ENCODE results near the gene NPFF.

DNA sequence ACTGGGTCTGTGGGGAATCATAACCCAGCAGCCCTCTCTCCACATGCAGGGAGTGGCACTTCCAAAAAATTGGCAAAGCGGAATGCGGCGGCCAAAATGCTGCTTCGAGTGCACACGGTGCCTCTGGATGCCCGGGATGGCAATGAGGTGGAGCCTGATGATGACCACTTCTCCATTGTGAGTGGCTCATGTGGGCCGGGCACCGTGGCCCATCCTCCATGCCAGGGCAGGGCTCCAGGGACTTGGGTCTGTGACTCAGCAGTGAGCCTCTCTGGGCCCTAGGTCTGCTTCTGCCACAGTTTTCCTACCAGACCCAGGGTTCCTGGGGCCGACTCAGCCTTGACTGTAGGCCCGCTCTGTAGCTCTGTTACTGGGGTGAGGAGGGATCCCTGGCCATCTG, 2.2 kb downstream of the NPFF start:
- TF ChIP-seq SREBF2 (IDR thresholded peaks at IDR 0.05; ENCODE audit: low read length) (no peak), POLR2AphosphoS2 (IDR thresholded peaks at IDR 0.05; ENCODE audit: low read depth, low read length) (no peak), POLR2AphosphoS5 (IDR thresholded peaks at IDR 0.05; ENCODE audit: low read length) (no peak), IRF4 (IDR thresholded peaks at IDR 0.05; ENCODE audit: low read depth, low read length) (no peak), NFYB (IDR thresholded peaks at IDR 0.05; ENCODE audit: insufficient read depth, low read depth, low read length) (no peak), MTA2 (IDR thresholded peaks at IDR 0.05; ENCODE audit: low read depth) (no peak), SMC3 (IDR thresholded peaks at IDR 0.05; ENCODE audit: borderline replicate concordance, low read length) (no peak), PAX5 (IDR thresholded peaks at IDR 0.05; ENCODE audit: borderline replicate concordance, low read depth, low read length) (no peak), STAT1 (conservative IDR thresholded peaks at IDR 0.05) (no peak), SIN3A (IDR thresholded peaks at IDR 0.05; ENCODE audit: low read depth, low read length) (no peak)
- TF ChIP-seq, protein P1, sequence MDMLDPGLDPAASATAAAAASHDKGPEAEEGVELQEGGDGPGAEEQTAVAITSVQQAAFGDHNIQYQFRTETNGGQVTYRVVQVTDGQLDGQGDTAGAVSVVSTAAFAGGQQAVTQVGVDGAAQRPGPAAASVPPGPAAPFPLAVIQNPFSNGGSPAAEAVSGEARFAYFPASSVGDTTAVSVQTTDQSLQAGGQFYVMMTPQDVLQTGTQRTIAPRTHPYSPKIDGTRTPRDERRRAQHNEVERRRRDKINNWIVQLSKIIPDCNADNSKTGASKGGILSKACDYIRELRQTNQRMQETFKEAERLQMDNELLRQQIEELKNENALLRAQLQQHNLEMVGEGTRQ (IDR thresholded peaks at IDR 0.05; ENCODE audit: borderline replicate concordance, low read depth, low read length), result no peak
- TF ChIP-seq, protein P2, sequence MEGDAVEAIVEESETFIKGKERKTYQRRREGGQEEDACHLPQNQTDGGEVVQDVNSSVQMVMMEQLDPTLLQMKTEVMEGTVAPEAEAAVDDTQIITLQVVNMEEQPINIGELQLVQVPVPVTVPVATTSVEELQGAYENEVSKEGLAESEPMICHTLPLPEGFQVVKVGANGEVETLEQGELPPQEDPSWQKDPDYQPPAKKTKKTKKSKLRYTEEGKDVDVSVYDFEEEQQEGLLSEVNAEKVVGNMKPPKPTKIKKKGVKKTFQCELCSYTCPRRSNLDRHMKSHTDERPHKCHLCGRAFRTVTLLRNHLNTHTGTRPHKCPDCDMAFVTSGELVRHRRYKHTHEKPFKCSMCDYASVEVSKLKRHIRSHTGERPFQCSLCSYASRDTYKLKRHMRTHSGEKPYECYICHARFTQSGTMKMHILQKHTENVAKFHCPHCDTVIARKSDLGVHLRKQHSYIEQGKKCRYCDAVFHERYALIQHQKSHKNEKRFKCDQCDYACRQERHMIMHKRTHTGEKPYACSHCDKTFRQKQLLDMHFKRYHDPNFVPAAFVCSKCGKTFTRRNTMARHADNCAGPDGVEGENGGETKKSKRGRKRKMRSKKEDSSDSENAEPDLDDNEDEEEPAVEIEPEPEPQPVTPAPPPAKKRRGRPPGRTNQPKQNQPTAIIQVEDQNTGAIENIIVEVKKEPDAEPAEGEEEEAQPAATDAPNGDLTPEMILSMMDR (IDR thresholded peaks at IDR 0.05 in 2 of 3, conservative IDR thresholded peaks at IDR 0.05 in 1 of 3; ENCODE audit: control insufficient read depth in 2 of 3, extremely low read depth in 1 of 3, insufficient read depth in 1 of 3, low read depth in 3 of 3, low read length in 3 of 3), result no peak

All from GM12878 (cell line).